ENCODE results near the gene HSPB9.
A peak's percentile ranks its signal among the peaks of the same experiment; 100 is the strongest.

The HSPB9 gene

DNA sequence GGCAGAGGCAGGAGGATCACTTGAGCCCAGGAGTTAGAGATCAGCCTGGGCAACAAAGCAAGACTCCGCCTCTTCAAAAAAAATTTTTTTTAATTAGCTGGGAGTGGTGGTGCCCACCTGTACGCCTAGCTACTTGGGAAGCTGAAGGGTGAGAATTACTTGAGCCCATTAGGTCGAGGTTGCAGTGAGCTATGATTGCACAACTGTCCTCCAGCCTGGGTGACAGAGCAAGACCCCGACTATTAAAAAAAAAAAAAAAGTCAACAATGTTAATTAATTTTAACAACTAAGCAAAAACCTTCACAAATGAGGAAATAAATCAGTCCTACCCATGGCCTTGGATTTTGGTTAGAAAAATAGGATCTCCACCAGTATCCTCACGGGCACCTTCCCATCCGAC is 15.5 kb upstream of the HSPB9 start:
- no peaks in the 10 kb centered on the region for H3K79me2 ChIP-seq (ENCODE audit: insufficient read depth, low read depth)
- H3K36me3 ChIP-seq (ENCODE audit: insufficient read depth) = no peaks in the 10 kb centered on the region
- H2AFZ ChIP-seq (ENCODE audit: low read depth) = peak overlapping the region; percentile 41; the same call in 1 of the 2 replicates
- H4K20me1 ChIP-seq (ENCODE audit: insufficient read depth) = no peaks in the 10 kb centered on the region
- H3K9ac ChIP-seq = no peak overlapping the region
- H3K27me3 ChIP-seq (ENCODE audit: insufficient read depth, low read depth) = no peaks in the 10 kb centered on the region; the same call in 1 of the 2 replicates
- H3K4me2 ChIP-seq = no peak overlapping the region; the same call in none of the 2 replicates
- TF ChIP-seq, protein P1, sequence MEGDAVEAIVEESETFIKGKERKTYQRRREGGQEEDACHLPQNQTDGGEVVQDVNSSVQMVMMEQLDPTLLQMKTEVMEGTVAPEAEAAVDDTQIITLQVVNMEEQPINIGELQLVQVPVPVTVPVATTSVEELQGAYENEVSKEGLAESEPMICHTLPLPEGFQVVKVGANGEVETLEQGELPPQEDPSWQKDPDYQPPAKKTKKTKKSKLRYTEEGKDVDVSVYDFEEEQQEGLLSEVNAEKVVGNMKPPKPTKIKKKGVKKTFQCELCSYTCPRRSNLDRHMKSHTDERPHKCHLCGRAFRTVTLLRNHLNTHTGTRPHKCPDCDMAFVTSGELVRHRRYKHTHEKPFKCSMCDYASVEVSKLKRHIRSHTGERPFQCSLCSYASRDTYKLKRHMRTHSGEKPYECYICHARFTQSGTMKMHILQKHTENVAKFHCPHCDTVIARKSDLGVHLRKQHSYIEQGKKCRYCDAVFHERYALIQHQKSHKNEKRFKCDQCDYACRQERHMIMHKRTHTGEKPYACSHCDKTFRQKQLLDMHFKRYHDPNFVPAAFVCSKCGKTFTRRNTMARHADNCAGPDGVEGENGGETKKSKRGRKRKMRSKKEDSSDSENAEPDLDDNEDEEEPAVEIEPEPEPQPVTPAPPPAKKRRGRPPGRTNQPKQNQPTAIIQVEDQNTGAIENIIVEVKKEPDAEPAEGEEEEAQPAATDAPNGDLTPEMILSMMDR (conservative IDR thresholded peaks at IDR 0.05; ENCODE audit: low read depth, low read length) = no peak
- H3K4me1 ChIP-seq (ENCODE audit: low read depth, poor library complexity, severe bottlenecking) = peaks cover 31% of the 10 kb centered on the region
- H3K4me3 ChIP-seq (IDR thresholded peaks at IDR 0.05; ENCODE audit: insufficient read depth, low read depth, low read length) = no peak overlapping the region
- no peak overlapping the region for H3K27ac ChIP-seq

DNA sequence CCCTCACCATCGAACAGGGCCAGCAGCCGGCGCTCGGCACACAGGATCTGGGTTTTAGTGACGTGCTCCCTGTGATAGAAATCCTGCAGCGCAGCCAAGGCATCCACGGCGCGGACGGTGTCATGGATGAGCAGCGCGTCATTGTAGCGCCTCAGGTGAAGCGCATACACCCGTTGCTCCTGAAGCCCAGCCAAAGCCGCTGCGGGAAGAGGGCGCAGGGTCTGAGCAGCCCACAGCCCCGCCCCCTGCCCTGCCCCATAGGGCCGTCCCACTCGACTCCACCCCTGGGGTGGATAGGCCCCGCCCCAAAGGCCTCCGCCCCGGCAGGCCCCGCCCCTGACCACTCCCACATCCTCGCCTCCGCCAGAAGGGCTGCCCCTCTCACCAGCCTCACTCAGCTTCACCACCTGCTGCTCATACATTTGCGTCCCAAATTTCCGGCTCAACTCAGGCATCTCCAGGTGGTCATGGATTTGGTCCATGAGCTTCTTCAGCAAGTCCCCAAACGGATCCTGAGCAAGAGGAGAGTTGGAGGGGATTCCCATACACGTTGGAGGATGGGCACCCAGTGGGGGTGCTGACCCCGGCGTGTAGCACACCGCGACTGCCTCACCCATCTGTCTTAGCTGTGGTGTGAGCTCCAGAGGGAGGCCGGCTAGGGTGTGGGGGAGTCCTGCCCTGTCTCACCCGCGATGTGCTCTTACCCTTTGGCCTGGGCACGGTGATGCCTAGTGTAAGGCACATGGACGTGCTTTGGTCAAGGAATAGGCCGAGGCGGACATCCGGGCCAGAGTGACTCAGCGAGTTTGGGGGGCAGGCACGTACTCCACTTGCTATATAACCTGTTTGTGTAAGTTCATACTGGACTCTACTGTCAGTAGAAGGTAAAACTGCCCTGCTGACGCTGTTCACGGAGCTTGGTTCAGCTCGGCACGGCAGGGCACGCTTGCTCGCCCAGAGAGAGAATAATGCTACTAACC is 14.7 kb upstream of the HSPB9 start:
- Histone ChIP-seq H3K4me1 (ENCODE audit: low read depth, poor library complexity, severe bottlenecking) (peaks cover 36% of the 10 kb centered on the region), H3K4me2 (peak overlapping the region; percentile 55), H3K9ac (no peak overlapping the region), H3K27ac (no peak overlapping the region), H3K36me3 (ENCODE audit: insufficient read depth) (no peaks in the 10 kb centered on the region), H3K79me2 (ENCODE audit: insufficient read depth, low read depth) (no peaks in the 10 kb centered on the region), H3K4me3 (IDR thresholded peaks at IDR 0.05; ENCODE audit: insufficient read depth, low read depth, low read length) (no peak overlapping the region), H3K27me3 (ENCODE audit: insufficient read depth, low read depth) (no peaks in the 10 kb centered on the region; the same call in 1 of the 2 replicates), H4K20me1 (ENCODE audit: insufficient read depth) (no peaks in the 10 kb centered on the region), H2AFZ (ENCODE audit: low read depth) (peak overlapping the region; percentile 41; the same call in 1 of the 2 replicates)
- TF ChIP-seq, protein P1 (conservative IDR thresholded peaks at IDR 0.05; ENCODE audit: low read depth, low read length) = no peak

DNA sequence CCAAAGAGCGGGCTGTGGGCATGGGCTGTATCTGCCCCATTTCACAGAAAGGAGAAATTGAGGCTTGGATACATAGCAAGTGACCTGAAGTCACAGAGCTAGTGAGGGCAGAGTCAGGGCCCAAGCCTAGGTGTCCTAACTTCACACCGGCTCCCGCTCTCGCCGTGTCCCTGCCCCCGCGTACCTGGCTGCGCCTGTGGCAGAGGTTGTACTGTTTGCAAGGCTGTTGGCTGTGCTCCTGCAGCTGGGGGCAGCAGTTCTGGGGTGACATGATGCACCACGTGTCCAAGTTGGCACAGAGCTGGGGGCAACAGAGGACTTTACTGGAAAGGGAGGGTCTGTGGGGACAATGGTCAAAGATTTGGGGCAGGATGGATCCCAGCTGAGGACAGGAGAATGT is 13.5 kb upstream of the HSPB9 start:
- H3K4me3 ChIP-seq (IDR thresholded peaks at IDR 0.05; ENCODE audit: insufficient read depth, low read depth, low read length) = no peak overlapping the region
- no peak overlapping the region for H3K27ac ChIP-seq
- H3K27me3 ChIP-seq (ENCODE audit: insufficient read depth, low read depth) = no peaks in the 10 kb centered on the region; the same call in 1 of the 2 replicates
- TF ChIP-seq, protein P1 (conservative IDR thresholded peaks at IDR 0.05; ENCODE audit: low read depth, low read length) = no peak
- no peaks in the 10 kb centered on the region for H4K20me1 ChIP-seq (ENCODE audit: insufficient read depth)
- no peak overlapping the region for H3K9ac ChIP-seq
- H3K4me2 ChIP-seq = no peak overlapping the region
- H3K79me2 ChIP-seq (ENCODE audit: insufficient read depth, low read depth) = no peaks in the 10 kb centered on the region
- no peak overlapping the region for H2AFZ ChIP-seq (ENCODE audit: low read depth)
- no peaks in the 10 kb centered on the region for H3K36me3 ChIP-seq (ENCODE audit: insufficient read depth)
- peaks cover 46% of the 10 kb centered on the region for H3K4me1 ChIP-seq (ENCODE audit: low read depth, poor library complexity, severe bottlenecking)

DNA sequence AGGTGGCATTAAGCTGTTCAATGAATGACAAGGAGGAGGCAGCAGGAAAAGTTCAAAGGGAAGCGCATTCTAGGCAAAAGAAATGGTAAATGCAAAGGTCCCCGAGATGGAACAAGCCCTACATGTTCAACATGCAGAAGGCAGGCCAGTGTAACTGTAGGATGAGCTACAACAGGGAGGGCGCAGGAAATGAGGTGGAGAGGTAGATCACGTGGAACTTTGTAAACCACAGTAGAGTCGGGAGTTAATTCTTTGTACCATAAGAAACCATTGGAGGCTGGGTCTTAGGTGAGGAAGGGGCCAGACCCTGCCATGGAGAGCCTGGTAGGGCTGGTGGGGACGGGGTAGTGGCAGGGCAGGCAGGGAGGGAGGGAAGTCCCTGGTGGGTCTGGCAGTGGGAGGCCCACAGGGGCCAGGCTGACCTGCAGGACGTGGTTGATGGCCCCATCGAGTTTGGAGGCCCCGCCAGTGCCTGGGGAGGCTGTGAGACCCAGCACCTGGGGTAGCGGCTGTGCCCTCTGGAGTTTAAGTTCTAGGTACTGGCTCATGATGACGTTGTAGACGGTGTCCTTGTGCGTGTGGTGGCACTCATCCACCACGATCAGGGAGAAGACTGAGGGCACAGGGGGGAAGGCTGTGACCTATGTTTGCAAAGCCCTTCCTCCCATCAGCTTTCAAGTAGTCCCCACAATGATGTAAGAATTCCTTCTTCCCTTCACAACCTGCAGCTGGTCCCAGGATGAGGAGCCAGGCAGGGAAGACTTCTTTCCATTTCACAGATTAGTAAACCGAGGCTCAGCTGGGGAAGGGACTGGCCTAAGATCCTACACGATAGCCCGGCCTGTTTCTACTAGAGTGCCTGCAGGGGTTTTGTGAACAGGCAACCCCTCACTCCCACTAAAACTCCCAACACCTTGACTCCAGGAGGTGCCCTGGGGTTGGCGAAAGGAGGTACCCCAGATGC is 12.0 kb upstream of the HSPB9 start:
- TF ChIP-seq, protein P1 (conservative IDR thresholded peaks at IDR 0.05; ENCODE audit: low read depth, low read length) = no peak
- Histone ChIP-seq H3K4me2 (peak overlapping the region; percentile 83; the same call in 1 of the 2 replicates), H3K4me3 (IDR thresholded peaks at IDR 0.05; ENCODE audit: insufficient read depth, low read depth, low read length) (no peak overlapping the region)

More for the DNA sequence above, 12.0 kb upstream of the HSPB9 start:
- Histone ChIP-seq H3K27me3 (ENCODE audit: insufficient read depth, low read depth) (no peaks in the 10 kb centered on the region; the same call in 1 of the 2 replicates), H2AFZ (ENCODE audit: low read depth) (no peak overlapping the region), H4K20me1 (ENCODE audit: insufficient read depth) (no peaks in the 10 kb centered on the region), H3K79me2 (ENCODE audit: insufficient read depth, low read depth) (no peaks in the 10 kb centered on the region), H3K36me3 (ENCODE audit: insufficient read depth) (no peaks in the 10 kb centered on the region), H3K9ac (no peak overlapping the region), H3K27ac (no peak overlapping the region), H3K4me1 (ENCODE audit: low read depth, poor library complexity, severe bottlenecking) (peaks cover 46% of the 10 kb centered on the region)

Data from KMS-11 (cell line).